Measurements from ENCODE around the gene C1orf159.

C1orf159 gene

DNA sequence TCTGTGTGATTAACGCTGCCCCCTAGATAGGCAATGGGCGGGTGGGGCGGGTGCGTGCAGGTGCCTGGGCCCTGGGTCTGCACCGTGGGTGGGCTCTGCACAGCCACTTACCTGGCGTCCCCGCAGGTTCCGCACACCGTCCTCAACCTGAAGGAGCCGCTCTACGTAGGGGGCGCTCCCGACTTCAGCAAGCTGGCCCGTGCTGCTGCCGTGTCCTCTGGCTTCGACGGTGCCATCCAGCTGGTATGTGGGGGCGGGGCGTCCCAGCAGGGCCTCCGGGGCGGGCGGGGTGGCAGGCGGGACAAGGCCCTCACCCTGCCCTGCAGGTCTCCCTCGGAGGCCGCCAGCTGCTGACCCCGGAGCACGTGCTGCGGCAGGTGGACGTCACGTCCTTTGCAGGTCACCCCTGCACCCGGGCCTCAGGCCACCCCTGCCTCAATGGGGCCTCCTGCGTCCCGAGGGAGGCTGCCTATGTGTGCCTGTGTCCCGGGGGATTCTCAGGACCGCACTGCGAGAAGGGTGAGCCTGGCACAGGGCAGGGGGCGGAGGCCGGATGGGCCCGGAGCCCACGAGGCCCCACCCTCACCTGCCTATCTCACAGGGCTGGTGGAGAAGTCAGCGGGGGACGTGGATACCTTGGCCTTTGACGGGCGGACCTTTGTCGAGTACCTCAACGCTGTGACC lies 64.6 kb downstream of the C1orf159 start:
- ChIA-PET CTCF (no interaction called here), POLR2A (no interaction called here)
- DNase-seq (ENCODE audit: extremely low spot score) = no peak
- no peak for TF ChIP-seq FOXA1 (IDR thresholded peaks at IDR 0.05)
- TF ChIP-seq CTBP1 (IDR thresholded peaks at IDR 0.05; ENCODE audit: borderline replicate concordance) = no peak
- TF ChIP-seq ELF4 (IDR thresholded peaks at IDR 0.05) = no peak
- no peak for TF ChIP-seq TARDBP (IDR thresholded peaks at IDR 0.05)
- TF ChIP-seq ARNT (IDR thresholded peaks at IDR 0.05) = no peak
- no peak for TF ChIP-seq SP1 (IDR thresholded peaks at IDR 0.05)

DNA sequence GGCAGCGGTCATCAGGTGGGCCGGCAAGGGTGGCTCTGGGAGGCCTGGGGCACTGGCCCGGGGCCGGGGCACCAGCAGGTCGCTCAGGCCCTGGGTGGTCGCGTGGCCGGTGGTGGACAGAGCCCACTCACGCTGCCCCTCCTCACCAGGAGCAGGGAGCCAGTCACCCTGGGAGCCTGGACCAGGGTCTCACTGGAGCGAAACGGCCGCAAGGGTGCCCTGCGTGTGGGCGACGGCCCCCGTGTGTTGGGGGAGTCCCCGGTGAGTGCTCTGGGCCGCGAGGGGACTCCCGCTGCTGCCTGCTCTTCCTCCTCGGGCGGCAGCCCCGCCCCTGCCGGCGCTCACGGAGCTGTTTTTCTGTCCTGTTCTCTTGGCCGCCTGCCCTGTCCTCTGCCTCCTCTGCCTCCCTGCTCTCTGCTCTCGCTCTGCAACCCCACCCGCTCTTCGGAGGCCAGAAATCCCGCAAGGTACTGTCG lies 65.3 kb downstream of the C1orf159 start:
- DNase-seq (ENCODE audit: extremely low spot score) = no peak
- POLR2A ChIA-PET = no interaction called here
- CTCF ChIA-PET = no interaction called here
- TF ChIP-seq L3MBTL2 (conservative IDR thresholded peaks at IDR 0.05) (no peak), ELF4 (IDR thresholded peaks at IDR 0.05) (no peak)

DNA sequence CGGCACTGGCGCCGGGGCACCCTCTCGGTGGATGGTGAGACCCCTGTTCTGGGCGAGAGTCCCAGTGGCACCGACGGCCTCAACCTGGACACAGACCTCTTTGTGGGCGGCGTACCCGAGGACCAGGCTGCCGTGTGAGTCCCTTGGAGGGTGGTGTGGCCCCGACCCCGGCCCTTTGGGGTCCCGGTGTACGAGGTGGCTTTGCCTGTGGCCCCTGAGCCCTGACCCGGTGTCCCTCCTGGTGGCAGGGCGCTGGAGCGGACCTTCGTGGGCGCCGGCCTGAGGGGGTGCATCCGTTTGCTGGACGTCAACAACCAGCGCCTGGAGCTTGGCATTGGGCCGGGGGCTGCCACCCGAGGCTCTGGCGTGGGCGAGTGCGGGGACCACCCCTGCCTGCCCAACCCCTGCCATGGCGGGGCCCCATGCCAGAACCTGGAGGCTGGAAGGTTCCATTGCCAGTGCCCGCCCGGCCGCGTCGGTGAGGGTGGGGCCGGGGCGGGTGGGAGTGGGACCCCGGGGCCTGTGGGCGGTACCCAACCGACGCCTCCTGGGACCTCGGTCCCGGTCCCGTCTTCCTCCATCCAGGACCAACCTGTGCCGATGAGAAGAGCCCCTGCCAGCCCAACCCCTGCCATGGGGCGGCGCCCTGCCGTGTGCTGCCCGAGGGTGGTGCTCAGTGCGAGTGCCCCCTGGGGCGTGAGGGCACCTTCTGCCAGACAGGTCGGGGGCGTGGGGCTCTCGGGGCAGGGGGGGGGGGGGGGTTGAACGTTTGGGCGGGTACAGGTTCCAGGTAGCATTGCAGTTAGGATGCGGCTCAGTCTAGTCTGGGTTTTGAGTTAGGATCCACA lies 66.3 kb downstream of the C1orf159 start:
- ChIA-PET POLR2A (interaction anchor here (1.0 kb wide), 1 partner anchor 11 kb away, joined by 3 read pairs; no protein-coding TSS in a partner anchor), CTCF (no interaction called here)
- DNase-seq (ENCODE audit: extremely low spot score) = no peak
- no peak for TF ChIP-seq BHLHE40 (IDR thresholded peaks at IDR 0.05; ENCODE audit: borderline replicate concordance)

DNA sequence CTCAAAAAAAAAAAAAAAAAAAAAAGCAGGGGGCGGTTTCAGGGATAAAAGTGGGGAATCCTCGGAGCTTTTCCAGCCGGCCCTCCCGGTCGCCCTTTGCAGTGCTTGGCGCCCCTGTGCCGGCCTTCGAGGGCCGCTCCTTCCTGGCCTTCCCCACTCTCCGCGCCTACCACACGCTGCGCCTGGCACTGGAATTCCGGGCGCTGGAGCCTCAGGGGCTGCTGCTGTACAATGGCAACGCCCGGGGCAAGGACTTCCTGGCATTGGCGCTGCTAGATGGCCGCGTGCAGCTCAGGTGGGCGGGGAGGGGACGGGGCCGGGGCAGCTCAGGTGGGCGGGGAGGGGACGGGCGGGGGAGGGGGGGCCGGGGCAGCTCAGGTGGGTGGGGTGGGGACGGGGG lies 67.1 kb downstream of the C1orf159 start:
- TF ChIP-seq LEF1 (IDR thresholded peaks at IDR 0.05; ENCODE audit: borderline replicate concordance) (no peak), ELF4 (IDR thresholded peaks at IDR 0.05) (no peak), BHLHE40 (IDR thresholded peaks at IDR 0.05; ENCODE audit: borderline replicate concordance) (no peak), SP1 (IDR thresholded peaks at IDR 0.05) (no peak), FOXK2 (IDR thresholded peaks at IDR 0.05) (no peak), ARNT (IDR thresholded peaks at IDR 0.05) (no peak), TARDBP (IDR thresholded peaks at IDR 0.05) (no peak), FOXM1 (IDR thresholded peaks at IDR 0.05; ENCODE audit: borderline replicate concordance) (no peak), FOXA1 (IDR thresholded peaks at IDR 0.05) (no peak), CTBP1 (IDR thresholded peaks at IDR 0.05; ENCODE audit: borderline replicate concordance) (no peak)
- TF ChIP-seq, protein P1, sequence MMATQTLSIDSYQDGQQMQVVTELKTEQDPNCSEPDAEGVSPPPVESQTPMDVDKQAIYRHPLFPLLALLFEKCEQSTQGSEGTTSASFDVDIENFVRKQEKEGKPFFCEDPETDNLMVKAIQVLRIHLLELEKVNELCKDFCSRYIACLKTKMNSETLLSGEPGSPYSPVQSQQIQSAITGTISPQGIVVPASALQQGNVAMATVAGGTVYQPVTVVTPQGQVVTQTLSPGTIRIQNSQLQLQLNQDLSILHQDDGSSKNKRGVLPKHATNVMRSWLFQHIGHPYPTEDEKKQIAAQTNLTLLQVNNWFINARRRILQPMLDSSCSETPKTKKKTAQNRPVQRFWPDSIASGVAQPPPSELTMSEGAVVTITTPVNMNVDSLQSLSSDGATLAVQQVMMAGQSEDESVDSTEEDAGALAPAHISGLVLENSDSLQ (IDR thresholded peaks at IDR 0.05) = no peak
- DNase-seq (ENCODE audit: extremely low spot score) = no peak
- ChIA-PET POLR2A (interaction anchor here (1.0 kb wide), 1 partner anchor 12 kb away, joined by 3 read pairs; no protein-coding TSS in a partner anchor), CTCF (no interaction called here)

DNA sequence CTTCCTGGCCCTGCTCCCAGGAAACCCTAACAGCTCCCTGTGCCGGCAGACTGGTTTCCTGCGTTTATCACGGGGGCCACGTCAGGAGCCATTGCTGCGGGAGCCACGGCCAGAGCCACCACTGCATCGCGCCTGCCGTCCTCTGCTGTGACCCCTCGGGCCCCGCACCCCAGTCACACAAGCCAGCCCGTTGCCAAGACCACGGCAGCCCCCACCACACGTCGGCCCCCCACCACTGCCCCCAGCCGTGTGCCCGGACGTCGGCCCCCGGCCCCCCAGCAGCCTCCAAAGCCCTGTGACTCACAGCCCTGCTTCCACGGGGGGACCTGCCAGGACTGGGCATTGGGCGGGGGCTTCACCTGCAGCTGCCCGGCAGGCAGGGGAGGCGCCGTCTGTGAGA lies 67.9 kb downstream of the C1orf159 start:
- ChIA-PET CTCF (no interaction called here), POLR2A (interaction anchor here (1.0 kb wide), 1 partner anchor 13 kb away, joined by 3 read pairs; no protein-coding TSS in a partner anchor)
- DNase-seq (ENCODE audit: extremely low spot score) = no peak
- TF ChIP-seq L3MBTL2 (conservative IDR thresholded peaks at IDR 0.05) (no peak), HDGF (IDR thresholded peaks at IDR 0.05; ENCODE audit: borderline replicate concordance) (no peak), NFRKB (IDR thresholded peaks at IDR 0.05) (no peak), LEF1 (IDR thresholded peaks at IDR 0.05; ENCODE audit: borderline replicate concordance) (no peak), ARNT (IDR thresholded peaks at IDR 0.05) (no peak), CTBP1 (IDR thresholded peaks at IDR 0.05; ENCODE audit: borderline replicate concordance) (no peak), SP1 (IDR thresholded peaks at IDR 0.05) (no peak), FOXK2 (IDR thresholded peaks at IDR 0.05) (no peak), FOXA1 (IDR thresholded peaks at IDR 0.05) (no peak)
- TF ChIP-seq, protein P1 (IDR thresholded peaks at IDR 0.05) = no peak

DNA sequence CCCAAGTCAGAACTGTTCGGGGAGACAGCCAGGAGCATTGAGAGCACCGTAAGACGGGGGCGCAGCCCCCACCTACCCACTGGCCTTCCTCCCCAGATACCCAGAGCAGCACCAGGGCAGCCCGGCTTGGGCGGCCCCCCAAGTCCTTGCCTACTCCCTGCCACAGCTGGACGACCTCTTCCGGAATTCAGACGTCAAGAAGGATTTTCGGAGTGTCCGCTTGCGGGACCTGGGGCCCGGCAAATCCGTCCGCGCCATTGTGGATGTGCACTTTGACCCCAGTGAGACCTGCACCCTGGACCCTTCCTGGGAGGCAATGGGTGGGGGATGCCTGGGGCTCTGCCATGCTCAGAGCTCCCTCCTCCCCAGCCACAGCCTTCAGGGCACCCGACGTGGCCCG lies 68.5 kb downstream of the C1orf159 start:
- TF ChIP-seq, protein P1 (IDR thresholded peaks at IDR 0.05) = no peak
- TF ChIP-seq FOXM1 (IDR thresholded peaks at IDR 0.05; ENCODE audit: borderline replicate concordance) = no peak
- ChIA-PET POLR2A (no interaction called here), CTCF (no interaction called here)
- no peak for DNase-seq (ENCODE audit: extremely low spot score)

DNA sequence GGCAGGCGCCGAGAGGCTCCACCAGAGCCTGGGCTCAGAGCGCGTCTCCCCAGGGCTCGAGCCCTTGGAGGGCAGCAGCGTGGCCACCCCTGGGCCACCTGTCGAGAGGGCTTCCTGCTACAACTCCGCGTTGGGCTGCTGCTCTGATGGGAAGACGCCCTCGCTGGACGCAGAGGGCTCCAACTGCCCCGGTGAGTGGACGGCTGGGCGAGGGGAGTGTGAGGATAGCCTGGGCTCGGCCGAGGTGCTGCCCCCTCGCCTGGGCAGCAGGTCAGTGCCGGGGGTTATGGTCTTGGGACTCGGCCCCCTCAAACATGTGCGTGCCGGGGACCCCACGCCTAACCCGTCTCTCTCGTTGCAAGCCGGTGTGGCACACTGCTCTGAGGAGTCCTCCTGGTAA lies 69.1 kb downstream of the C1orf159 start:
- TF ChIP-seq BHLHE40 (IDR thresholded peaks at IDR 0.05; ENCODE audit: borderline replicate concordance) = no peak
- TF ChIP-seq CTBP1 (IDR thresholded peaks at IDR 0.05; ENCODE audit: borderline replicate concordance) = no peak
- TF ChIP-seq, protein P1 (IDR thresholded peaks at IDR 0.05) = no peak
- no peak for TF ChIP-seq ELF4 (IDR thresholded peaks at IDR 0.05)
- no peak for TF ChIP-seq LEF1 (IDR thresholded peaks at IDR 0.05; ENCODE audit: borderline replicate concordance)
- no peak for TF ChIP-seq ARNT (IDR thresholded peaks at IDR 0.05)
- TF ChIP-seq FOXA1 (IDR thresholded peaks at IDR 0.05) = no peak
- TF ChIP-seq FOXK2 (IDR thresholded peaks at IDR 0.05) = no peak
- no peak for TF ChIP-seq HDGF (IDR thresholded peaks at IDR 0.05; ENCODE audit: borderline replicate concordance)
- TF ChIP-seq FOXM1 (IDR thresholded peaks at IDR 0.05; ENCODE audit: borderline replicate concordance) = no peak
- TF ChIP-seq SUZ12 (IDR thresholded peaks at IDR 0.05) = no peak
- TF ChIP-seq TARDBP (IDR thresholded peaks at IDR 0.05) = no peak
- TF ChIP-seq NFRKB (IDR thresholded peaks at IDR 0.05) = no peak
- no peak for TF ChIP-seq SP1 (IDR thresholded peaks at IDR 0.05)
- no peak for TF ChIP-seq ZNF384 (IDR thresholded peaks at IDR 0.05)
- no peak for TF ChIP-seq L3MBTL2 (conservative IDR thresholded peaks at IDR 0.05)
- DNase-seq (ENCODE audit: extremely low spot score) = no peak
- CTCF ChIA-PET = no interaction called here
- POLR2A ChIA-PET = no interaction called here

All from HEK293T (cell line).